GM21367 (cell line): Measurements from ENCODE around the gene PRM3.

Experiments
- ATAC-seq: cut with Tn5 transposase; IDR thresholded peaks from one replicate; pipeline ENCODE4 v1.9.1; 2021; ENCODE audit not compliant: unreplicated experiment

The PRM3 gene

DNA sequence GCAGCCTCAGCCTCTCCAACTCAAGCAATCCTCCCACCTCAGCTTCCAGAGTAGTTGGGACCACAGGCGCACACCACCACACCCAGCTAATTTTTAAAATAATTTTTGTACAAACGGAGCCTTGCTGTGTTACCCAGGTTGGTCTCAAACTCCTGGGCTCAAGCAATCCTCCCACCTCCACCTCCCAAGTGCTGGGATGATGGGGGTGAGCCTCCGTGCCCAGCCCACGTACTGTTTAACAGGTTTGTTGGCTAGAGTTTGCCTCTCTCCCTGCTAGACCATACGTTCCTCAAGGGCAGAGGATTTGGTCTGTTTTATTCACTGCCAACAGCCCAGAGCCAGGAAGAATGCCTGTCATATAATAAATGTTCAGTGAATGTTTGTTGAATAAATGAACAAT lies 44.0 kb downstream of the PRM3 start:
- ATAC-seq, result no peak

DNA sequence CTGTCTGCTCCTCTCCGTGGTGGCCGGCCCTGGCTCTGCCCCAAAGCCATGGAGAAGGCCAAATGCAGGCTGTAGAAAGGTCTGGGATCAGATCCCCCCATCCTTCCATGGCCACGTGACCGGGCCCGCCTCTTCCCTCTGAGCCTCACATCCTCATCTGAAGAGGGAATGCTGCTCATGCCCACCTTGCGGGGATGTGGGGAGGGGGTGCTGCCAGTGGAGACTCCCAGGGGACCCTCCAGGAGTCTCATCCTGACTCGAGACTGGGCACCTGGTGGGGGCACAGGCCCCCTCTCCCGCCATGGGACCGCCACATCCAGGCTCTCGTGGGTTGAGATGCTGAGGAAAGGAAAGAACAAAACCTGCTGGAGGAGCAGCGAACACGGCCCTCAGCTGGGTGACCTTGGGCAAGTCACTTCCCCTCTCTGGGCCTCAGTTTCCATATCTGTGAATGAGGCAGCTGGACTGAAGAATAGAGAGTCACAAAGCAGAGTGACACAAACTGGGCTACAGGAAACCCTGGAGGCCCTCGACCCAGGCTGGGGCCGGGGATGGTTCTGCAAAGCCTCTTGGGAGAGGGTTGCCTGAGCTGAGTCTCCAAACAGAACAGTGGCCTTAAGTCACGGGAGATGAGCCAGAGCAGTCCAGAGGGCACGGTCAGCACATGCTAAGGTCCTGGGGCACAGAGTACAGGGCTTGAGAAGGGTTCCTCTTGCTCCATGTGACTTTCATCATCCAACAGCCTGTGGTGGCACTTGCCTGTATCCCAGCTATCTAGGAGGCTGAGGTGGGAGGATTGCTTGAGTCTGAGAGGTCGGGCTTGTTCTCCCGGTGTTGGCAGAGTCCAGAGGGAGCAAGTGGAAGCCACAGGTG lies 47.5 kb downstream of the PRM3 start:
- ATAC-seq, result no peak

DNA sequence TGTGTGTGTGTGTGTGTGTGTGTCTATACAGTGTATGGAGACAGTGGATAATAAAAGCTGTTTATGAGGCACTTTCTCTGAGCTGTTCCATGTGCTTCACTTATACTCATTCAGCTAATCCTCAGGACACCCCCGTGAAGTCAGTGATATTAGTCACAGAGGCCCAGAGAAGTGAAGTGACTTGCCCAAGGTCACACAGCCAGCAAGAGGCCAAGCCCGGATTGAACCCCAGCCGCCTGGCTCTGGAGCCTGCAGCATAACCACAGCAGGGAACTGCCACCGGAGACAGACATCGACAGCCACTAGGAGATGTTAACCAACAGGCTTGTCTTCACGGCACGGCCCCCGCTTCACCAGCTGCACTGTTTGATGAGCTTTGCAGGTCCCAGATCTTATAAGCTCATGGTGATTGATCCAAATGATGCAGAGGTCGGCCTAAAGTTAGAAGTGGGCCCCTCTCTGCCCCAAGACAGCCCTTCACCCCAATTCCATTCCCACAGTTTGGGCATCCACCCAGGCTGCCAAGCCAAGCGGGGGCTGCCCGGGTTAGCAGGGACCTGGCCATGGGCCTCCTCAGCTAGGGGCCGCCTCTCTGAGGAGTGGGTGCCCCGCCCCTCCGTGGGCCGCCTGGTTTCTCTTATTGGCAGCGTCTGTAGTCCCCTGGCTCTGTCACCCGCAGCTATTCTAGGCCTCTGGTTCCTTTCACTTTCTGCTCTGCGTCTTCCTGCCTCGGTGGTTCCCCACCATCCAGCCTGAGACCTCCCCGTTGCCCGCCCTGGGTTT lies 48.3 kb downstream of the PRM3 start:
- ATAC-seq, result peak; percentile 69

DNA sequence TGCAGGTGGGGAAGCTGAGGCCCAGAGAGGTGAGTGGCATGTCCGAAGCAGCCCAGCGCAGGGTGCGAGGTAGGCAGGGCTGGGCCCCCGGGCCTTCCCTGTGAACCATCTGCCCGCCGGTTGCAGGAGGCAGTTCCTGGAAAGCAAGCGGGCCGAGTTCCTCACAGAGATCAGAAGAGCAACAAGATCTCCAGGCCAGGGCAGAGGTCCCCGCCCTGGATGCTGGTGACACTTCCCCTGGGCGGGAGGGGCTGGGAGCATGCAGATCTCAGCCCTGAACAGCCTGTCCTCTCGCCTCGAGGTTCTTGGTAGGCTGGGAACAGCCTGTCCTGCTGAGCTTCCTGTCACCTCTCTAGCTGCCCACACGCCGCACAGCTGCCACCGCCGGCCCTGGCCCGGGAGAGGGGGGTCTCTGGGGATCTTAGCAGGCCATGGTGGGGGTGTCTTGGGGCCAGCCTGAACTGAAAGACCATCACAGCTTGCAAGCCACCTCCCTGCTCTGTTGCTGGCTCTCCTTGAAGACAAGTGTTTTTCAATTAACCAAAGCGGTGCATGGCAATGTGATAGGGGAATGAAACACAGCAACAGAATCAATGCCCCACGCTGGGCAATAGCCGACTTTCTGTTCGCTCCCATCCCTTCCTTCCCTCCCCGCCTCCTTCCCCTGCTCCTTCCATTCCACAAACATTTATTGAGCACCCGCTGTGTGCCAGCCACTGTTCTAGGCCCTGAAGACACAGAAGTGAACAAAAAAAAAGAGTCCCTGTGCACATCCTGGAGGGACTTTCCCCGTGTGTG lies 49.1 kb downstream of the PRM3 start:
- no peak for ATAC-seq
